Adipocyte (in vitro differentiated cells): ENCODE measurements around the gene KLK12.

ENCODE experiments used
- DNase-seq: peaks from one replicate; pipeline ENCODE4 v3.0.0-alpha.2; 2015; ENCODE audit warnings: low read depth
- H3K27me3 ChIP-seq: replicated peaks from 2 replicates; pipeline ENCODE4 v1.7.0; 2013; ENCODE audit warnings: mild to moderate bottlenecking, low read length, moderate library complexity; ENCODE audit not compliant: control insufficient read depth, insufficient read depth
- H3K36me3 ChIP-seq: 2 replicates; pipeline ENCODE4 v1.7.0; 2013; ENCODE audit warnings: low read length, mild to moderate bottlenecking, moderate library complexity; ENCODE audit not compliant: control insufficient read depth, insufficient read depth, severe bottlenecking
- H3K4me1 ChIP-seq: 2 replicates; pipeline ENCODE4 v1.7.0; 2013; ENCODE audit warnings: mild to moderate bottlenecking, low read length, moderate library complexity; ENCODE audit not compliant: control insufficient read depth, insufficient read depth
- H3K4me3 ChIP-seq: 2 replicates; pipeline ENCODE4 v1.7.0; 2013; ENCODE audit warnings: mild to moderate bottlenecking, low read length, moderate library complexity
- H3K9ac ChIP-seq: 2 replicates; pipeline ENCODE4 v1.7.0; 2013; ENCODE audit warnings: mild to moderate bottlenecking, low read length, moderate library complexity
- H3K9me3 ChIP-seq: 2 replicates; pipeline ENCODE4 v1.7.0; 2013; ENCODE audit warnings: mild to moderate bottlenecking, low read length, moderate library complexity; ENCODE audit not compliant: control insufficient read depth

Gene KLK12, protein sequence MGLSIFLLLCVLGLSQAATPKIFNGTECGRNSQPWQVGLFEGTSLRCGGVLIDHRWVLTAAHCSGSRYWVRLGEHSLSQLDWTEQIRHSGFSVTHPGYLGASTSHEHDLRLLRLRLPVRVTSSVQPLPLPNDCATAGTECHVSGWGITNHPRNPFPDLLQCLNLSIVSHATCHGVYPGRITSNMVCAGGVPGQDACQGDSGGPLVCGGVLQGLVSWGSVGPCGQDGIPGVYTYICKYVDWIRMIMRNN

DNA sequence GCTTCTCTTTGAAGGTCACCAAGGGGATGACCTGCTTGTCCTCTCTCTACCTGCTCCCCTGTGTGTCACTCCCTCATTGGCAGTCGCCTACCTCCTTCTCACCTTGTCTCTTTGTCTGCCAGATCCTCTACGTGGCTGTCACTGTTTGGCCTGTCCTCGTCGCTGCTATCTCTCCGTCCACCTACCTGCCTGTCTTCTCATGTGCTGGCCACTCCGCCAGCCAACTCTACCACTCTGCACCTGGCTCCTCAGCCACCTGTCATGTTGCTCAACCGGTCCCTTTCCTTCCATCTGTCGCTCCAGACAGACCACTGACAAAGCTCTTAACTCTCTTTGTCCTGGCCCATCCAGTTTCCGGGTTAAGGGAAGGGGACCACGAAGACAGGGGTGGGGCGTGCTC is at the start of gene KLK12:
TSS of gene KLK12 (minus strand) at position 299 of the 400 bp plus-strand sequence. CDS start 381 bp downstream, outside the sequence.
- Histone ChIP-seq H3K9ac (no peak within 1 kb of the TSS), H3K9me3 (no peaks in the 10 kb centered on the region), H3K27me3 (peaks cover 16% of the 10 kb centered on the region), H3K4me1 (no peaks in the 10 kb centered on the region), H3K36me3 (no peaks in the 10 kb centered on the region), H3K4me3 (no peak within 1 kb of the TSS)
- no peak for DNase-seq

DNA sequence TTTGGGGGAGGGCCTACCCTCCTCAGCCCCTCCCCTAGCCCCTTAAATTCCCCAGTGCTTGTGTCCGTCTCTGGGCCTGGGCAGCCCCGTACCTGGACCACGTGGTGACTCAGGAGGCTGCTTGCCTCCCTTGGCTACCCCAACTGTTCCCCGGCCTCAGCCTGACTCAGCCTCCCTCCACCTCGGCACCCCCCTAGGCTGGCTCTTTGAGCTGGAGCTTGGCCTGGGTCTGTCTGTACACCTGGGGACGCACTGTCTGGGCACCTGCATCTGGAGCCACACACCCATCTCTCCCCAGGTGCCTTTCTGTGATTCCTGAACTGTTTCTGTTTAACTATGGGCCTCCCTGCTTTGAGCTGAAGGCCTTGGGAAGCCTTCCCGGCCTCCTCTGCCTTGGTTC is 49.7 kb upstream of the KLK12 start:
- no peak for DNase-seq
- Histone ChIP-seq H3K4me1 (no peaks in the 10 kb centered on the region), H3K9ac (no peak overlapping the region), H3K4me3 (no peak overlapping the region), H3K9me3 (no peaks in the 10 kb centered on the region), H3K36me3 (no peaks in the 10 kb centered on the region), H3K27me3 (peaks cover 28% of the 10 kb centered on the region)

DNA sequence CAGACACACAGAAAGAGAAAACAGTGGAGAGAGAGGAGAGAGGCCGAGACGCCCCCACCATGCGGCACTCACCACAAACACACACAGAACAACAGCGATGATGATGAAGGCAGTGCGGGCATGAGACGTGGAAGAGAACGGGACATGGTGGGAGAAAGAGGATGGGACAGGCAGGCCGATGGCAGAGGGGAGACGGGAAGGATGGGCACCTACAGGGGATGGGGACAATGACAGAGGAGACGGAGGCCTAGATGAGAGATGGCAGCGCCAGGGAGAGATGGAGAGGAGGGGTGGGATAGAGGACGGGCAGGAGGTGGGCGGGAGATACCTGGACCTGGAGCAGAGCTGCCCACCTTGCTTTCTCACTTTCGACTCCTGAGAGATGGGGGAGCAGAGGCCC is 49.0 kb upstream of the KLK12 start:
- no peaks in the 10 kb centered on the region for H3K9me3 ChIP-seq
- H3K9ac ChIP-seq, result no peak overlapping the region
- DNase-seq, result no peak
- no peaks in the 10 kb centered on the region for H3K4me1 ChIP-seq
- peaks cover 28% of the 10 kb centered on the region for H3K27me3 ChIP-seq
- no peaks in the 10 kb centered on the region for H3K36me3 ChIP-seq
- no peak overlapping the region for H3K4me3 ChIP-seq

DNA sequence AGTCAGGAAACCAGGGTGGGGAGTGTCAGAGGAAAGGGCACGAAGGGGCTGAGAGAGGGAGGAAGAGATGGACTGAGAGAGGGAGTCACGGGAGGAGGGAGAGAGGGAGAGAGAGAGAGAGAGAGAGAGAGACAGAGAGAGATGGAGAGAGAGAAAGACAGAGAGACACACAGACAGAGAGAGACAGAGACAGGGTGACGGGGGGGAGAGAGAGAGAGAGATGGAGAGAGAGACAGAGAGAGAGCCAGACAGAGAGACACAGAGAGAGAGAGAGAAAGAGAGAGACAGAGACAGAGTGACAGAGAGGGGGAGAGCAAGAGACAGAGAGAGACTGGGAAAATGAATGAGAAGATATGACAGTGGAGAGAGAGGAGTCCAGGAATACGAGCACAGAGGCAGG is 48.4 kb upstream of the KLK12 start:
- no peaks in the 10 kb centered on the region for H3K36me3 ChIP-seq
- no peak overlapping the region for H3K4me3 ChIP-seq
- no peak overlapping the region for H3K9ac ChIP-seq
- H3K4me1 ChIP-seq, result no peaks in the 10 kb centered on the region
- no peak for DNase-seq
- peaks cover 30% of the 10 kb centered on the region for H3K27me3 ChIP-seq
- no peaks in the 10 kb centered on the region for H3K9me3 ChIP-seq

DNA sequence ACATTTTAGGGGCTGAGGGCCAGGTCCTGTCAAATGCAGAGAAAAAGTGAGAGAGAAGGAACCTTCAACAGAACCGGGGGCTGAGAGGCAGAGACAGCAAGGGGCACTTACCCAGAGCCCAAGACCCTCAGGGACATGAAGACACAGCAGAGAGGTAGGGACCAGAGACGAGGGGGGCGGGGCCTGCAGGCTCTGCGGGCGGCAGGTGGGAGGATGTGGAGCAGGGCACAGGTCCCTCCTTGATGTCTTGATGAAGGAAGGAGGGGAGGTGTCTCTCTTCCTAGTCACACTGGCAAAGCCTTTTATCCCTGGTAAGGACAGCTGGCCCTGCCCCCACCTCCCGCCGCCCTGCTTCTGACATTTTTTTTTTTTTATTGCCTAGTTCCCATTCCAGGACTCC is 47.8 kb upstream of the KLK12 start, which contains the start of gene KLK14:
TSS of gene KLK14 (minus strand) at position 277 of the 400 bp plus-strand sequence. CDS start at position 4, 273 bp downstream.
- Histone ChIP-seq H3K9ac (no peak within 1 kb of the TSS), H3K4me1 (no peaks in the 10 kb centered on the region), H3K4me3 (no peak within 1 kb of the TSS), H3K27me3 (peaks cover 32% of the 10 kb centered on the region), H3K36me3 (no peaks in the 10 kb centered on the region), H3K9me3 (no peaks in the 10 kb centered on the region)
- DNase-seq, result no peak

DNA sequence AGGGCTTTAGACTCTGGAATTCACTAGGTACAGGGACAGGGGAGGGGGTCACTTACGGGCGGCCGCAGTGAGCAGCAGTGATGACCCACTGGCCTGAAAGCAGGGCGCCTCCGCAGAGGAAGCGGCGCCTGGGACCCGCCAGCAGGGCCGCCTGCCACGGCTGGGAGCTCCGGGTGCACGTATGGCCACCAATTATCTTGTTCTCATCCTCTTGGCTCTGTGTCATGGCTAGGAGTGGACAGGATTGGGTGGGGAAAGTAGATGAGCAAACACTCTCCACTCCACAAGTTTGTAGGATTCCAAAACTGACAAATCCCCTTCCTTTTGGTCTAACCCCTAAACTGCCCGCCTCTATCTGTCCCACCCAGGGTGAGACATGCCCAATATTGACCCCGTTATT is 46.7 kb upstream of the KLK12 start:
- H3K9ac ChIP-seq, result no peak overlapping the region
- no peaks in the 10 kb centered on the region for H3K9me3 ChIP-seq
- H3K27me3 ChIP-seq, result peaks cover 34% of the 10 kb centered on the region
- no peaks in the 10 kb centered on the region for H3K36me3 ChIP-seq
- no peaks in the 10 kb centered on the region for H3K4me1 ChIP-seq
- H3K4me3 ChIP-seq, result no peak overlapping the region
- no peak for DNase-seq

DNA sequence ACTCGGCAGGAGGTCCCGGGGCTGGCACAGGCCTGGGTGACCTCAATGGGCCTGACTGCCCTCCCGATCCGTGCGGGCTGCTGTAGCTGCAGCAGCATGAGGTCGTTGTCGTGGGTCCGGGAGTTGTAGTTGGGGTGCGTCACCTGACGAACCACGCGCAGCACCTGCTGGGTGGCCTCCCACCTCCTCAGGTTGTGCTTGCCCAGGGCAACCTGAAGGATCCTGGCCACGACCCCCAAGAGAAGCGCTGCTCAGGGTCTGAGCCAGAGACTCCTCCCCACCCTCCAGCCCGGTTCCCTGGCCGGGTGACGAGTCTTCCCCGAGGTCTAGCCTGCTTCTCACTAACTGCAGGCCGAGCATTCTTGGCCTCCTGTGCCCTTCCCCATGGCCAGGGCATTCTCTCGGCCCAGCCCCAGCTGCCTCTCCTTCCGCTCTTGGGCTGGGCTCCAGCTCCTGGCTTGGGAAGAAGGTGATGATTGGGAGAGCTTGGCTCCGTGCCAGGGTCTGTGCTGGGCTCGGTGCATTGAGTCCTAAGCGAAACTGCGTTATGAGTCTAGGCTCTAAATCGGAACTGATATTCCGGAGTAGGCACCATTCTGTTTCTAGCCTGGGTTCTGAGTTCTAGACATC is 44.8 kb upstream of the KLK12 start:
- no peaks in the 10 kb centered on the region for H3K9me3 ChIP-seq
- no peak overlapping the region for H3K4me3 ChIP-seq
- H3K9ac ChIP-seq, result no peak overlapping the region
- H3K36me3 ChIP-seq, result no peaks in the 10 kb centered on the region
- no peaks in the 10 kb centered on the region for H3K4me1 ChIP-seq
- H3K27me3 ChIP-seq, result peaks cover 36% of the 10 kb centered on the region
- no peak for DNase-seq

DNA sequence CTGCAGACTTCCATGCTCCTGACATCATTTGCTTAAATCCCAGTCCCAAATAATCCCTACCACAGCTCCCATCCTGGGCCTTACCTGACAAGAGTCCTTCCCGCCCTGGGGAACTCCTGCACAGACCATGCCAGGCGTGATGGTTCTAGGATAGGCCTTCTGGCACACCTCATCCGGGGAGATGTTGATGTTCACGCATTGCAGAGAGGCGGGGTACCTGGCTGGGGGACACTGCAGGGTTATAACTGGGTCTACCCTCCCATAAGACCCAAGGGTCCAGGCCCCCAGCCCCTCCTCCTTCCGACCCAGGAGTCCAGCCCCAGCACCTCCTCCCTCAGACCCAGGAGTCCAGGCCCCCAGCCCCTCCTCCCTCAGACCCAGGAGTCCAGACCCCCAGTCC is 43.9 kb upstream of the KLK12 start:
- Histone ChIP-seq H3K4me3 (no peak overlapping the region), H3K4me1 (no peaks in the 10 kb centered on the region), H3K36me3 (no peaks in the 10 kb centered on the region), H3K9ac (no peak overlapping the region), H3K9me3 (peaks cover 7% of the 10 kb centered on the region), H3K27me3 (peaks cover 28% of the 10 kb centered on the region)
- no peak for DNase-seq

DNA sequence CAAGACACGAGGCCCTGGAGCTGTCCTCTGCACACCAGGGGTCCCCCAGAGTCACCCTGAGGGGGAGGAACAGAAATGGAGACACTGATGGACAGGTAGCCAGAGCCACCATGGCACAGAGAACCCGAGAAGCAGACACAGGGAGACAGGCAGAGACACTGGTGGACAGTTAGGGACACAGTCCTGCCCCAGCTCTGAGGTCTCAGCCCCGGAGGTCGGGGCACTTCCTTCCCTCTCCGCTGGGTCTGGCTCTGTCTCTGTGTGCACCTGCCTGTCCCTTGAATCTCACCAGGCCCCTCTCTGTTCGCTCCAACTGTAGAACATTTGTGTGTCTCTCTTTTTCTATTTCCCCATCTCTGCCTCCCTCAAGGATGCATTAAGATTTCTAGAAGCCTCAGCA is 43.3 kb upstream of the KLK12 start:
- Histone ChIP-seq H3K4me3 (no peak overlapping the region), H3K27me3 (peaks cover 21% of the 10 kb centered on the region)

DNA sequence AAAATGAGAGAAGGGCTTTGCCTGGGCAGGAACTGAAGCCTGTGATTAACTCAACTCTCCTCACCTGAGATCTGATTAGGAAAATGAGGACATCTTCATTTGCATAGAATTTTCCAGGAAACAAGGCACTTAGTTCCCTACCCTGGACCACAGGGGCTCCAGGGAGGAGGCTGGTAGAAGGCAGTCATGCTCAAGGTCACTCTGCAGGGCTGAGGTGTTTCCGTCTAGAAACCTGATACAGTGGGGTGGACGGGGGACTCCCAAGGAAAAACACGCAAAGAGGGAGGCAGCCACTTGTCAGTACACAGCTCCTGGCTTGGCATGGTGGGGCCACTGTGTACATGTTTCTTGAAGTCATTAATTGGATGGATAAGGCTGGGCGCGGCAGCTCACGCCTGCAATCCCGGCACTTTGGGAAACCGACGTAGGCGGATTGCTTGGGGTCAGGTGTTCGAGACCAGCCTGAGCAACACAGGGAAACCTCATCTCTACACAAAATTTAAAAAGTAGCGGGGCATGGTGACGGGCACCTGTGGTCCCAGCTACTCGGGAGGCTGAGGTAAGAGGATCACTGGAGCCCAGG is 41.9 kb upstream of the KLK12 start:
- Histone ChIP-seq H3K9me3 (peaks cover 15% of the 10 kb centered on the region), H3K9ac (no peak overlapping the region), H3K27me3 (peaks cover 15% of the 10 kb centered on the region), H3K36me3 (no peaks in the 10 kb centered on the region), H3K4me3 (no peak overlapping the region), H3K4me1 (no peaks in the 10 kb centered on the region)
- no peak for DNase-seq

More for the DNA sequence above, 43.3 kb upstream of the KLK12 start:
- DNase-seq, result no peak
- Histone ChIP-seq H3K9ac (no peak overlapping the region), H3K36me3 (no peaks in the 10 kb centered on the region), H3K4me1 (no peaks in the 10 kb centered on the region), H3K9me3 (peaks cover 14% of the 10 kb centered on the region)

DNA sequence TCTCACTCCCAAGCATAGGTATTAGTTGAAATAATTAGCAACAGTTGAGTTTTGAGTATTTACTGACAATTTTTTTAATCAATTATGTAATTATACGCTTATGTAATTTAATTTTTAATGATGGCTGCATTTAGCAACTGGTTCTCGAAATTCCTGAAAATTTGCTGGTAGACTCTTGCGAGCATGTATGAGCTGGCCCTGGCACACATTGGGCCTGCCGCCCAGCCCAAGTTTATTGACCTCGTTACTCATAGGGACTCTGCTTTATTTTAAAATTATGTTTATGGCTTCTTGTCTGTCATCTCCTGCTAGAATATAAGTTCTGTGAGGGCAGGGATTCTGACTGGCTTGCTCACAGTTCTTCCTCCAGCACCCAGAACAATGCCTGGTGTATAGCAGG is 41.2 kb upstream of the KLK12 start:
- no peaks in the 10 kb centered on the region for H3K36me3 ChIP-seq
- H3K27me3 ChIP-seq, result peaks cover 9% of the 10 kb centered on the region
- no peak for DNase-seq
- peaks cover 15% of the 10 kb centered on the region for H3K9me3 ChIP-seq
- H3K9ac ChIP-seq, result no peak overlapping the region
- H3K4me3 ChIP-seq, result no peak overlapping the region
- no peaks in the 10 kb centered on the region for H3K4me1 ChIP-seq
